ENCODE results near the gene CEP44. TPM values are rescaled to one million over a fixed set of nuclear protein-coding genes. Genes with fewer than 3 reads are reported as not detected.
"Not testable (repeated sequence)": the region's sequence is repeated elsewhere in the genome, so short reads cannot be mapped to it uniquely, and the experiment has no call there.

The CEP44 gene
- total and polyA plus RNA-seq, 2 experiments from 2014 or later = 6.1 to 8.1 TPM

DNA sequence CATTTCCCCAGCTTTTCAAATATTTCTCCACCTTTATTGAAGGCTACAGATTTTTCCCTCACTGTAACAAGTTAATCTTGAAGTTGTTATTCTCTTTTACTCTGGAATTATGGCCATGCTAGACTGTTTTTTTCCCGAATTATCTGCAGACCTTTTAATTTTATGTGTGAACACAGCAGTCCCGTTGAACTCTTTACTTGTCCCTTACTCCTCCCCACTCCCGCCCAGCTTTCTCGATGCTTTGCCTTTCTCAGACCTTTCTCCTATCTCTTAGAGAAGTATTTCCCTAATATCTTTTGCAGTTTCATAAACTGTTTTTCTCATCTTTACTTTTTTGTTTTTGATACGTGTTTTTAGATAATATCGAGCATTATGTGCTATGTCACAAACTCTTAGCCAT is 776 bp downstream of the CEP44 start:
- peaks cover 6% of the 10 kb centered on the region; the same call in 1 of the 2 replicates for H3K36me3 ChIP-seq (ENCODE audit: low read depth)
- in situ Hi-C loops (cut with MboI) = no loop called here
- peaks cover 6% of the 10 kb centered on the region; the same call in 1 of the 2 replicates for H3F3A ChIP-seq (ENCODE audit: insufficient read depth)
- peak overlapping the region; percentile 97 for H3K9ac ChIP-seq
- peak overlapping the region; percentile 98 for H3K27ac ChIP-seq
- H3K9me2 ChIP-seq (ENCODE audit: insufficient read depth) = no peaks in the 10 kb centered on the region
- 1 to 2% methylated on average over 6 of the region's 6 CpGs for WGBS, 2 experiments (ENCODE audit: low coverage in 1 of 2, low lambda C conversion rate in 2 of 2, missing lambda C conversion rate in 2 of 2)
- peaks cover 88% of the 10 kb centered on the region for H3K79me2 ChIP-seq (ENCODE audit: insufficient read depth)
- peak overlapping the region; percentile 98 for H3K4me2 ChIP-seq (ENCODE audit: unreplicated experiment)
- H3K27me3 ChIP-seq (replicated peaks; ENCODE audit: insufficient read depth) = no peaks in the 10 kb centered on the region
- DNase-seq = peak; percentile 58
- H3K9me3 ChIP-seq (ENCODE audit: low read depth) = no peaks in the 10 kb centered on the region
- no peak for TF ChIP-seq EZH2 (IDR thresholded peaks at IDR 0.05; ENCODE audit: insufficient read depth, poor library complexity, severe bottlenecking)
- TF ChIP-seq EZH2phosphoT487 (IDR thresholded peaks at IDR 0.05; ENCODE audit: insufficient read depth, low read depth) = no peak
- no peaks in the 10 kb centered on the region for H4K20me1 ChIP-seq (ENCODE audit: insufficient read depth)
- H2AFZ ChIP-seq = peak overlapping the region; percentile 98
- H3K4me3 ChIP-seq = peak overlapping the region; percentile 95
- peaks cover 21% of the 10 kb centered on the region for H3K4me1 ChIP-seq (ENCODE audit: insufficient read depth)

DNA sequence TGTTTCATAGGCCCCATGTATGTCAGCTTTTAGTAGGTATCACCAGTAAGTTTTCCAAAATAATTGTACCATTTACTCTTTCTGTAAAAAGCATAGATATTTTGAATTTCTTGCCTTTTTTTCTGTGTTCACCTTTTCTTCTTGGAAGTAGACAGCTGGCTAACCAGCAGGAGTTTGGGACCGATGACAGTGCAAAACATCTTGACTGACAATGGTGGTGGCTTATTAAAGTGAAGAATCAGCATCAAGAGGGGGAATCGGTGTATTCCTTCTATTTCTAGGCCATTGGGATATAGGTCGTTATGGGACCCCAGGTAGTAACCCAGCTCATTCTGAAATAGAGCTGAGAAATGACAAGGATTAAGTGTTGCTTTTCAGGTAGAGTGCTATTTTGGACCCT is 3.2 kb downstream of the CEP44 start:
- in situ Hi-C loops (cut with MboI) = no loop called here
- DNase-seq = no peak
- no peak overlapping the region for H3K4me2 ChIP-seq (ENCODE audit: unreplicated experiment)
- H2AFZ ChIP-seq = no peak overlapping the region
- peaks cover 16% of the 10 kb centered on the region for H3K4me1 ChIP-seq (ENCODE audit: insufficient read depth)
- 90 to 97% methylated on average over 3 of the region's 3 CpGs for WGBS, 2 experiments (ENCODE audit: low coverage in 1 of 2, low lambda C conversion rate in 2 of 2, missing lambda C conversion rate in 2 of 2)
- H4K20me1 ChIP-seq (ENCODE audit: insufficient read depth) = no peaks in the 10 kb centered on the region
- H3K9me3 ChIP-seq (ENCODE audit: low read depth) = no peaks in the 10 kb centered on the region
- H3K27ac ChIP-seq = no peak overlapping the region
- H3K9ac ChIP-seq = no peak overlapping the region
- H3K27me3 ChIP-seq (replicated peaks; ENCODE audit: insufficient read depth) = no peaks in the 10 kb centered on the region
- no peak for TF ChIP-seq EZH2 (IDR thresholded peaks at IDR 0.05; ENCODE audit: insufficient read depth, poor library complexity, severe bottlenecking)
- TF ChIP-seq EZH2phosphoT487 (IDR thresholded peaks at IDR 0.05; ENCODE audit: insufficient read depth, low read depth) = no peak
- H3K9me2 ChIP-seq (ENCODE audit: insufficient read depth) = no peaks in the 10 kb centered on the region
- peaks cover 85% of the 10 kb centered on the region for H3K79me2 ChIP-seq (ENCODE audit: insufficient read depth)
- no peak overlapping the region for H3K4me3 ChIP-seq
- H3F3A ChIP-seq (ENCODE audit: insufficient read depth) = peaks cover 6% of the 10 kb centered on the region; the same call in 1 of the 2 replicates
- no peaks in the 10 kb centered on the region for H3K36me3 ChIP-seq (ENCODE audit: low read depth)

DNA sequence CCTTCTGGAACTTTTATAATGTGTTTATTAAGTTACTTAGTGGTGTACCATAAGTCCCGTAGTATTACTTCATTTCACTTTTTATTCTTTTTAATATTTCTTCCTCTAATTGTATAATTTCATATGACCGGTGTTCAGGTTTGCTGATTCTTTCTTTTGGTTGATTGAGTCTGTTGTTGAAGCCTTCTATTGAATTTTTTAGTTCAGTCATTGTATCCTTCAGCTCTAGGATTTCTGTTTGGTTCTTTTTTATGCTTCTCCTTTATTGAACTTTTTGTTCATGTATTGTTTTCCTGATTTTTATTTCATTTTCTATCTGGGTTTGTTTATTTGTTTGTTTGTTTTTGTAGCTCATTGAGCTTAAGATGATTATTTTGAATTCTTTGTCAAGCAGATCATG is 8.8 kb downstream of the CEP44 start:
- in situ Hi-C loops (cut with MboI) = no loop called here

GRCh38 chr4:174294641-174295040 is 10.9 kb downstream of the CEP44 start:
- H4K20me1 ChIP-seq (ENCODE audit: insufficient read depth); H3K4me1 ChIP-seq (ENCODE audit: insufficient read depth); H3K27ac ChIP-seq; in situ Hi-C loops (cut with MboI); H3K4me3 ChIP-seq; H3K27me3 ChIP-seq (replicated peaks; ENCODE audit: insufficient read depth); H3F3A ChIP-seq (ENCODE audit: insufficient read depth); H3K9me2 ChIP-seq (ENCODE audit: insufficient read depth); H3K36me3 ChIP-seq (ENCODE audit: low read depth); H2AFZ ChIP-seq; DNase-seq; H3K9ac ChIP-seq; H3K4me2 ChIP-seq (ENCODE audit: unreplicated experiment); H3K9me3 ChIP-seq (ENCODE audit: low read depth): not testable (repeated sequence)
- H3K79me2 ChIP-seq (ENCODE audit: insufficient read depth) = peaks cover 54% of the 10 kb centered on the region
- 92% methylated on average over 16 of the region's 30 CpGs; no CpG with 5 or more reads in 1 of the 2 experiments for WGBS, 2 experiments (ENCODE audit: low coverage in 1 of 2, low lambda C conversion rate in 2 of 2, missing lambda C conversion rate in 2 of 2)

More for the DNA sequence above, 8.8 kb downstream of the CEP44 start:
- Histone ChIP-seq H4K20me1 (ENCODE audit: insufficient read depth) (no peaks in the 10 kb centered on the region), H3K4me3 (no peak overlapping the region), H3K79me2 (ENCODE audit: insufficient read depth) (peaks cover 75% of the 10 kb centered on the region), H2AFZ (no peak overlapping the region), H3K9ac (no peak overlapping the region), H3K27ac (no peak overlapping the region), H3K9me3 (ENCODE audit: low read depth) (no peaks in the 10 kb centered on the region), H3K9me2 (ENCODE audit: insufficient read depth) (no peaks in the 10 kb centered on the region), H3K36me3 (ENCODE audit: low read depth) (no peaks in the 10 kb centered on the region), H3K4me1 (ENCODE audit: insufficient read depth) (no peaks in the 10 kb centered on the region), H3K4me2 (ENCODE audit: unreplicated experiment) (no peak overlapping the region), H3K27me3 (replicated peaks; ENCODE audit: insufficient read depth) (no peaks in the 10 kb centered on the region), H3F3A (ENCODE audit: insufficient read depth) (no peaks in the 10 kb centered on the region)
- 91 to 97% methylated on average over 2 of the region's 2 CpGs for WGBS, 2 experiments (ENCODE audit: low coverage in 1 of 2, low lambda C conversion rate in 2 of 2, missing lambda C conversion rate in 2 of 2)
- TF ChIP-seq EZH2phosphoT487 (IDR thresholded peaks at IDR 0.05; ENCODE audit: insufficient read depth, low read depth) = no peak
- TF ChIP-seq EZH2 (IDR thresholded peaks at IDR 0.05; ENCODE audit: insufficient read depth, poor library complexity, severe bottlenecking) = no peak
- peak; percentile 3 for DNase-seq

DNA sequence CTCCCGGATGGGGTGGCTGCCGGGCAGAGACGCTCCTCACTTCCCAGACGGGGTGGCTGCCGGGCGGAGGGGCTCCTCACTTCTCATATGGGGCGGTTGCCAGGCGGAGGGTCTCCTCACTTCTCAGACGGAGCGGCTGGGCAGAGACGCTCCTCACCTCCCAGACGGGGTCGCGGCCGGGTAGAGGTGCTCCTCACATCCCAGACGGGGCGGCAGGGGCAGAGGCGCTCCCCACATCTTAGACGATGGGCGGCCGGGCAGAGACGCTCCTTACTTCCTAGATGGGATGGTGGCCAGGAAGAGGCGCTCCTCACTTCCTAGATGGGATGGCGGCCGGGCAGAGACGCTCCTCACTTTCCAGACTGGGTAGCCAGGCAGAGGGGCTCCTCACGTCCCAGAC is 11.4 kb downstream of the CEP44 start:
- H3K4me3 ChIP-seq; H3K4me2 ChIP-seq (ENCODE audit: unreplicated experiment); in situ Hi-C loops (cut with MboI); DNase-seq; H3K36me3 ChIP-seq (ENCODE audit: low read depth); H3F3A ChIP-seq (ENCODE audit: insufficient read depth); H3K4me1 ChIP-seq (ENCODE audit: insufficient read depth); H4K20me1 ChIP-seq (ENCODE audit: insufficient read depth); H2AFZ ChIP-seq; H3K9me2 ChIP-seq (ENCODE audit: insufficient read depth); H3K9ac ChIP-seq; H3K27ac ChIP-seq; H3K27me3 ChIP-seq (replicated peaks; ENCODE audit: insufficient read depth); H3K9me3 ChIP-seq (ENCODE audit: low read depth): not testable (repeated sequence)
- 89 to 99% methylated on average over 3 to 18 of the region's 27 CpGs for WGBS, 2 experiments (ENCODE audit: low coverage in 1 of 2, low lambda C conversion rate in 2 of 2, missing lambda C conversion rate in 2 of 2)
- peaks cover 49% of the 10 kb centered on the region for H3K79me2 ChIP-seq (ENCODE audit: insufficient read depth)

Data from GM23248 (cell line).